ENCODE data around the gene NCS1.

DNA sequence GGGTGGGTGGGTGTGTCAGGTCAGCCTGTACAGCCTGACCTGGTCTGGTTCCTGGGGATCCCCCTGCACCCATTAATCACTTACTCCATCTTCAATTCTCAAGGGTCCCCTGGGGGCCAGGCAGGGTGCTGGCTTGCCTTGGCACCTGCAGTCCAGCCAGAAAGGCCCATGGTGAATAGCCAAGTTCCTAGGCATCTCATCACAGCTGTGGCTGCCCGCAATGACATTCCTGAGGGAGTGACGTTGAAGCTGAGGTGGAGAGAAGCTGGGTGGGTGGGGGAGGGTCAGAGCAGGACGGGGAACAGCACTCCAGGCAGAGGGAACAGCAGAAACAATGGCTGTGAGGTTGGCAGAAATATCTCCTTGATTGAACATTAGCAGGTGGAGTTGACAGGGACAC, 103.9 kb downstream of the NCS1 start:
- TF ChIP-seq SUZ12 (IDR thresholded peaks at IDR 0.05; ENCODE audit: low read length) (no peak), POLR2A (IDR thresholded peaks at IDR 0.05; ENCODE audit: control extremely low read depth in 1 of 2, low read depth in 2 of 2, low read length in 2 of 2) (no peak)

Data from H1 (cell line).